ENCODE measurements around the gene FFAR4.

The FFAR4 gene

DNA sequence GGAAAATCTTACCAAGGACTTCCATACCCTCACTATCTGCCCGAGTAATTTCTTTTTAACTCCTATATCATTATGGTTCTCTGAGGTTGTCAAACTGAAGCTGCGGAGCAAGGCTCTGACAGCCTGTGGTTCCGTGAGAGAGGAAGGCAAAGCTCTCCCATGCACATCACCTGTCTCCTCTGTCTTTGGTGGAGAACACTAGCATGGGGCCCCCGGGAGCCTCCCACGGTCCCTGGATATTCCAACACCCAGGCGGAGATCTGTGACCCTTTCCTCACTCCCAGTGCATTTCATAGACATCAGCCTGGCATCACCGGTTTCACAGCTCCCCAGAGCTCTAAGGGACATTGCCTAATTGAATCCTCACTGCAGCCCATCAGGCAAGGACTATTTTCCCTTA lies 24.2 kb downstream of the FFAR4 start:
- TF ChIP-seq, protein P1, sequence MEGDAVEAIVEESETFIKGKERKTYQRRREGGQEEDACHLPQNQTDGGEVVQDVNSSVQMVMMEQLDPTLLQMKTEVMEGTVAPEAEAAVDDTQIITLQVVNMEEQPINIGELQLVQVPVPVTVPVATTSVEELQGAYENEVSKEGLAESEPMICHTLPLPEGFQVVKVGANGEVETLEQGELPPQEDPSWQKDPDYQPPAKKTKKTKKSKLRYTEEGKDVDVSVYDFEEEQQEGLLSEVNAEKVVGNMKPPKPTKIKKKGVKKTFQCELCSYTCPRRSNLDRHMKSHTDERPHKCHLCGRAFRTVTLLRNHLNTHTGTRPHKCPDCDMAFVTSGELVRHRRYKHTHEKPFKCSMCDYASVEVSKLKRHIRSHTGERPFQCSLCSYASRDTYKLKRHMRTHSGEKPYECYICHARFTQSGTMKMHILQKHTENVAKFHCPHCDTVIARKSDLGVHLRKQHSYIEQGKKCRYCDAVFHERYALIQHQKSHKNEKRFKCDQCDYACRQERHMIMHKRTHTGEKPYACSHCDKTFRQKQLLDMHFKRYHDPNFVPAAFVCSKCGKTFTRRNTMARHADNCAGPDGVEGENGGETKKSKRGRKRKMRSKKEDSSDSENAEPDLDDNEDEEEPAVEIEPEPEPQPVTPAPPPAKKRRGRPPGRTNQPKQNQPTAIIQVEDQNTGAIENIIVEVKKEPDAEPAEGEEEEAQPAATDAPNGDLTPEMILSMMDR (IDR thresholded peaks at IDR 0.05), result no peak

DNA sequence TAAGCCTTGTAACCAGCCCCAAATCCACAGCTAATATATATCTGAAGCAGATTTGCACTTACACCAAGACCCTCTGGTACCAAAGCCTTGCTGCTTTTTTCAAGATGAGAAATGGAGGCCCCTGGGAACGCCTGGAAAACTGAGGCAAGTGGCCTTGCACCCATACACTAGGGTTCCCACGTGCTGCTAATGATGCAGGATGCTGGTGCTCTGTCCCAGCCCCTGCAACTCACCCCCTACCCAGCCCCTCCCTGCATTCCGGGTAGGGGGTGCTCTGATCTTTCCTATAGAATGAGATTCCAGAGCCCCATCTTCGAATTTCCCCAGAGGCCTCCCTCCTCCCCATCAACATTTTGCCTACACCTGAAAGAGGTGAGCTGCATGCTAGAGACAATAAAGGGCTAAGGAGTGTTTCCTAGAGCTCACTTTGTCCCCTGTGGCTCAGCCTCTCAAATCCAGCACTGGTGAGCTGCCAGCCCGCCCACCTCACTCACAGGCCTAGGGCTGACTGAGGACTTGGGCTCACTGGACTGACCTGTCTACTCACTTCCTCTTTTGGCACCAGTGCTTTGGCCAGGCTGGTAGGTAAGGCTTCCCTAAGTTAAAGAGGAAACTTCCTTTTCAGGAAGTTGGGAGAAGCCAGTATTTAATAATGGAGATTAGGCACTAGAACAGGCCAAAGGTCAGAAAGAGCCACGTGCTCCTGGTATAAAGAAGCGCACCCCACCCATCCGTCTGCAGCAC lies 24.8 kb downstream of the FFAR4 start:
- TF ChIP-seq, protein P1 (IDR thresholded peaks at IDR 0.05), result no peak

DNA sequence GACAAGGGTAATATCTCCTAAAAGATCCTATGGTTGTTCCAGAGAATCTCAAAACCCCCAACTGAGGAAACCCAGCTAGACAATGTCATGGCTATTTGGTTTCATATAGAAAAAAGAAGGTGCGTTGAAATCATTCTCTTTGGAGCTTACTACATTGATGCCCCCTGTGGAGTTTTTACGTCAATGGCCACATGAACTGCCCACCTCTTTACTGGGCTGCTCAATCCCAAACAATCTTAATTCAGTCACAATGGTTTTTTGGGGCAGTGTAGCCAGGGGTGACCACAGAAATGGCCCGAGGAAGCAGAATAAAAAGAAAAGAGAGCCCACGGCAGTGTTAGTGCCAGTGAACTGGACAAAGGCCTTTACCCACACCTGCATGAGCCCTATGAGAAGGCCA lies 26.8 kb downstream of the FFAR4 start:
- TF ChIP-seq, protein P1 (IDR thresholded peaks at IDR 0.05), result no peak

DNA sequence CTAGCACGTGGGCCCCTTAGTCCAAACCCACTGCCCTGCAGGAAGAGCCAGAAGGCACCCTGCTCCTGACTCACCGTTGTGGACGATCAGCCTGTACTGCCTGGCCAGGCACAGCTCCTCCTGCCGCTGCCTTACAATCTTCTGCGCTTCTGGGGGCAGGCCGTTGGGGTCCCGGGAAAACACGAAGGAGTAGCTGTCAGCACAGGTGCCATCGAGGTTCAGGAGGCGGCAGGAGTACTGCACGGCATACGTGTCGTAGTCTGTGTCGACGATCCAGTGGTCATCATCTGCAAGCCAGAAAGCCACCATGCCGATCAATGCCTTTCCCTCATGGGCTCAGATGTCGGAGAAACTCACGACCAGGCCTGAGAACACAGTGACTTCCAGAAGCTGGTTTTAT lies 27.3 kb downstream of the FFAR4 start:
- TF ChIP-seq, protein P1 (IDR thresholded peaks at IDR 0.05), result no peak

DNA sequence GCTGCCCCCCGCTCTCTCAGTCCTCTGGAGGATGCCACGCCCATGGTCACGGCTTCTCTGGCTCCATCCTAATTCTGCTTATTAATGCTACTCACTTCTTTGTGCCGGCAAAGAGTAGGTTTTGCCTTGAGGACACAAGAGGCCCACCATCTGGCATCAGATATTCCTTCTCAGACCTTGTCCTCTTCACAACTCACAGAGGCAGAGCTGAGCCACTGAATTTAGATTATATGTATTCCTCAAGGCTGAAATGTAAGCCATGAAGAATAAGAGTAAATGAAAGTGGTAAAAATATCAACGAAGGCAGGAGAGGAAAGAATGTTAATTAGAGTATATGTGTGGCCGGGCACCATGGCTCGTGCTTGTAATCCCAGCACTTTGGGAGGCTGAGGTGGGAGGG lies 28.1 kb downstream of the FFAR4 start:
- TF ChIP-seq, protein P1 (IDR thresholded peaks at IDR 0.05), result no peak

DNA sequence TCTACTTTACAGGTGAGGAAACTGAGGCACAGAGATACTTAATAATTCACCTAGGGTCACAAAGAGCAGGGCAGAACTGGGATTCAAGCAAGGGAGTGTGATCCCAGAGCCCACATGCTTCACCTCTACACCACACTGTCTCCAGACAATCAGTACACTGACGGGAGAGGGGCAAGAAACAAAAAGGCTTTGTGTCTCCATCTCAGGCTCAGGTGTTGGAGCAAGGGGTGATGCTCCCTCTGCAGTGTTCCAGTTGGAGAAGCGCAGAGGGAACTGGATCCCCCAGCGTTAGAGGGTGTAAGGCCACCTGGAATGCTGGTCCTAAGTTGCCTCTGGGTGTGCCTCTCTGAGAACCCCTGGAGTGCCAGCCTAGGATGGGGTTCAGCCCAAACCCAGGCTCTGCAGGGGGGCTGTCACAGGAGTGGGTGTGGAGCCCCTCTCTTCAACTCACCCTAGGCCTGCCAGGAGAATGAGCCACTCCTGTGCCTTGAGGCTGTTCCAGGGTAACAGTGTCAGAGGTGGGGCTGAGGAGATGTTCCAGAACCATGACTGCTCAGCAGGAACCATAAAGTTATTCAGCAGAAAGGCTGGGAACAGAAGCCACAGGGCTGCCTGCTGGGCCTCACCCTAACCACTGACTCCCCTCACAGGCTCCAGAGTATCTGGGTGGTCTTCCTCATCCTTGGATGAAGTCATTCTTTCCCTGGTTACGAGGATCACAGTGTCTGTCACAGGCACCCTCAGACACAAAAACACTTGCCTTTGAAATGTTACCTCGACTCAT lies 29.1 kb downstream of the FFAR4 start:
- TF ChIP-seq, protein P1 (IDR thresholded peaks at IDR 0.05), result no peak

DNA sequence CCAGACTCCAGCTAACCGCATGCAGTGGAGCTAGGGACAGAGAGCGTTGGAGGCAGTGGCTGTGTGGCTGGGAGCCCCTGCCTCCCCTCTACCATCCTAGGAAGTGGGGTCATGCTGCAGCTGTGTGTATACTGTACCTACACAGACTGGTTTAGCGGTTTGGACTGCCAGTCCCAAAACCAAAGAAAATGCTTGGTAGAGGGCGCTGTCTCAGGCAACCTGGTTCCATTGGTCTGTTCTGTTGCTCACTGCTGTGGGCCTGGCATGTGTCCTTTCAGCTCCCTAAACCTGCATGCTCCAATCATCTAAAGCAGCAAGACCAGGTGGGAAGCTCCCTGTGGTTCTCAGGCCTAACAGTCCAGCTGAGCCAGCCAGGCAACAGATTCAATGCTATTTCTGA lies 30.1 kb downstream of the FFAR4 start:
- TF ChIP-seq, protein P1 (IDR thresholded peaks at IDR 0.05), result no peak

Data from LNCAP (cell line).